Parathyroid adenoma (tissue), 2 donors: ENCODE data around the gene TXNRD2.

Experiments used
- H2AFZ ChIP-seq: fragments of 300-600 bp; sonication (generic); one replicate; pipeline ENCODE4 v1.7.0; 2017; ENCODE audit warnings: antibody characterized with exemption, mild to moderate bottlenecking
- H3K27ac ChIP-seq: fragments of 300-600 bp; sonication (generic); one replicate; pipeline ENCODE4 v1.7.0; 2017
- H3K27me3 ChIP-seq: fragments of 300-600 bp; sonication (generic); one replicate; pipeline ENCODE4 v1.7.0; 2017; ENCODE audit warnings: low read length; ENCODE audit not compliant: control insufficient read depth, insufficient read depth
- H3K36me3 ChIP-seq: fragments of 300-600 bp; sonication (generic); one replicate; pipeline ENCODE4 v1.7.0; 2017; ENCODE audit warnings: low read length; ENCODE audit not compliant: control insufficient read depth, insufficient read depth
- H3K4me1 ChIP-seq: fragments of 300-600 bp; sonication (generic); one replicate; pipeline ENCODE4 v1.7.0; 2017; ENCODE audit warnings: control low read depth
- H3K4me2 ChIP-seq: fragments of 300-600 bp; sonication (generic); one replicate; pipeline ENCODE4 v1.7.0; 2017; ENCODE audit warnings: low read length
- H3K4me3 ChIP-seq: fragments of 300-600 bp; sonication (generic); one replicate; pipeline ENCODE4 v1.7.0; 2017; ENCODE audit warnings: low read depth, low read length
- H3K79me2 ChIP-seq: fragments of 300-600 bp; sonication (generic); one replicate; pipeline ENCODE4 v1.7.0; 2017; ENCODE audit warnings: control low read depth
- H3K9ac ChIP-seq: fragments of 300-600 bp; sonication (generic); one replicate; pipeline ENCODE4 v1.7.0; 2017; ENCODE audit warnings: mild to moderate bottlenecking
- H3K9me3 ChIP-seq: fragments of 300-600 bp; sonication (generic); one replicate; pipeline ENCODE4 v1.7.0; 2017; ENCODE audit warnings: low read length; ENCODE audit not compliant: control insufficient read depth
- CTCF ChIP-seq: fragments of 300-600 bp; sonication (generic); IDR thresholded peaks from one replicate; pipeline ENCODE4 v1.7.0; 2017; ENCODE audit warnings: antibody characterized with exemption, mild to moderate bottlenecking
- donor health status: primary hyperparathyroidism.

TXNRD2 gene

GRCh38 chr22:19898831-19899567 lies 42.6 kb downstream of the TXNRD2 start:
- Histone ChIP-seq H3K4me2 (no peak overlapping the region), H3K36me3 (no peaks in the 10 kb centered on the region), H3K27me3 (no peaks in the 10 kb centered on the region), H3K4me3 (no peak overlapping the region), H3K4me1 (no peaks in the 10 kb centered on the region), H3K27ac (no peak overlapping the region), H3K9ac (no peak overlapping the region), H2AFZ (no peak overlapping the region), H3K9me3 (no peaks in the 10 kb centered on the region), H3K79me2 (no peaks in the 10 kb centered on the region)
- no peak for TF ChIP-seq CTCF

GRCh38 chr22:19898145-19898544 lies 43.5 kb downstream of the TXNRD2 start:
- Histone ChIP-seq H3K4me3 (no peak overlapping the region), H3K9ac (no peak overlapping the region), H3K4me1 (no peaks in the 10 kb centered on the region), H3K27ac (no peak overlapping the region), H3K79me2 (no peaks in the 10 kb centered on the region), H2AFZ (no peak overlapping the region), H3K27me3 (no peaks in the 10 kb centered on the region), H3K9me3 (no peaks in the 10 kb centered on the region), H3K36me3 (no peaks in the 10 kb centered on the region), H3K4me2 (no peak overlapping the region)
- TF ChIP-seq CTCF, result no peak

- H3K4me3 ChIP-seq, result no peak overlapping the region
- no peak overlapping the region for H3K4me2 ChIP-seq
- no peak overlapping the region for H3K27ac ChIP-seq
- no peaks in the 10 kb centered on the region for H3K9me3 ChIP-seq
- H3K9ac ChIP-seq, result no peak overlapping the region
- H3K4me1 ChIP-seq, result peaks cover 4% of the 10 kb centered on the region
- H3K79me2 ChIP-seq, result no peaks in the 10 kb centered on the region
- TF ChIP-seq CTCF, result no peak
- no peaks in the 10 kb centered on the region for H3K27me3 ChIP-seq
- no peak overlapping the region for H2AFZ ChIP-seq
- no peaks in the 10 kb centered on the region for H3K36me3 ChIP-seq
These were observed 43.9 kb downstream of the TXNRD2 start for GRCh38 chr22:19897726-19898125.

GRCh38 chr22:19896665-19897355 lies 44.8 kb downstream of the TXNRD2 start:
- no peak overlapping the region for H3K27ac ChIP-seq
- H3K4me2 ChIP-seq, result no peak overlapping the region
- H3K4me3 ChIP-seq, result no peak overlapping the region
- no peak for TF ChIP-seq CTCF
- no peaks in the 10 kb centered on the region for H3K27me3 ChIP-seq
- H3K9me3 ChIP-seq, result no peaks in the 10 kb centered on the region
- H3K9ac ChIP-seq, result no peak overlapping the region
- H3K4me1 ChIP-seq, result peaks cover 11% of the 10 kb centered on the region
- no peaks in the 10 kb centered on the region for H3K79me2 ChIP-seq
- no peak overlapping the region for H2AFZ ChIP-seq
- no peaks in the 10 kb centered on the region for H3K36me3 ChIP-seq
